AG09319 (cell line): ENCODE results near the gene KLHL42.

ENCODE experiments used
- DNase-seq: peaks from one replicate; pipeline ENCODE4 v3.0.0-alpha.2; 2010; ENCODE audit warnings: low read depth; ENCODE audit errors: extremely low read depth
- CTCF ChIP-seq: IDR thresholded peaks from 2 replicates; pipeline ENCODE4 v1.5.1; 2011; ENCODE audit warnings: low read depth, mild to moderate bottlenecking, inconsistent platforms, low read length, moderate library complexity

Gene KLHL42

GRCh38 chr12:27797301-27798025, 17.4 kb downstream of the KLHL42 start:
- TF ChIP-seq CTCF, result no peak
- DNase-seq, result no peak

GRCh38 chr12:27800819-27801218, 20.8 kb downstream of the KLHL42 start:
- no peak for DNase-seq
- TF ChIP-seq CTCF, result no peak

GRCh38 chr12:27801630-27802029, 21.6 kb downstream of the KLHL42 start:
- no peak for TF ChIP-seq CTCF

GRCh38 chr12:27802511-27802910, 22.5 kb downstream of the KLHL42 start:
- TF ChIP-seq CTCF, result no peak

More at GRCh38 chr12:27801630-27802029, 21.6 kb downstream of the KLHL42 start:
- DNase-seq, result no peak

GRCh38 chr12:27802936-27803335, 22.9 kb downstream of the KLHL42 start:
- DNase-seq, result no peak
- no peak for TF ChIP-seq CTCF

More at GRCh38 chr12:27802511-27802910, 22.5 kb downstream of the KLHL42 start:
- DNase-seq, result no peak

- no peak for TF ChIP-seq CTCF
- DNase-seq, result no peak
These were observed 25.2 kb downstream of the KLHL42 start for GRCh38 chr12:27805238-27805637.

- DNase-seq, result no peak
- TF ChIP-seq CTCF, result no peak
These were observed 26.2 kb downstream of the KLHL42 start for GRCh38 chr12:27806259-27806658.
